ENCODE data around the gene KAZN.

The KAZN gene

DNA sequence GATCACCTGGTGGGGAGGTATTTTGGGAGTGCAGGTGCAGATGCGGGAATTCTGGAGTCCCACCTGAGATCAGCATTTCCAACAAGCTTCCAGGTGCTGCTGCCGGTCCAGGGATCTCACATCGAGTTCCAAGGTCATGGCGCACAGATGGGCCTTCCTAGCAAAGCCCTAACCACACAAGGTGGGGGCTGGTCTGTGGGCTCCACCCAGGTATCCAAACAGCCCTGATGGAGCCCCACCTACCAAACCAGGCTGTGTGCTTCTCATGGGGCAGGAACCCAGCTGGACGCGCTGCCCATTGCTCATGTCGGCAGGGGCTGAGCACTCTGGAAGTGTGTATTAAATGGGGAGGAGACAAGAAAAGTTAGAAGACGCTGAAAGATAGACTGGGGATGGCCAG lies 520.1 kb downstream of the KAZN start:
- H3K27me3 ChIP-seq (ENCODE audit: control insufficient read depth in 1 of 2, insufficient read depth in 2 of 2, low read length in 2 of 2) = no peaks in the 10 kb centered on the region
- H3K4me3 ChIP-seq (ENCODE audit: low read depth in 1 of 2, low read length in 2 of 2) = no peak overlapping the region
- no peaks in the 10 kb centered on the region for H3K36me3 ChIP-seq (ENCODE audit: control insufficient read depth in 1 of 2, insufficient read depth in 2 of 2, low read length in 2 of 2)
- no peaks in the 10 kb centered on the region for H3K9me3 ChIP-seq (ENCODE audit: control insufficient read depth in 1 of 2, low read length in 2 of 2)
- H3K4me1 ChIP-seq (ENCODE audit: control insufficient read depth in 1 of 2, insufficient read depth in 2 of 2, low read length in 2 of 2) = no peaks in the 10 kb centered on the region
- no peak overlapping the region for H3K27ac ChIP-seq (ENCODE audit: low read depth, low read length)
- H3K9ac ChIP-seq (ENCODE audit: low read depth in 1 of 2, low read length in 2 of 2) = no peak overlapping the region

DNA sequence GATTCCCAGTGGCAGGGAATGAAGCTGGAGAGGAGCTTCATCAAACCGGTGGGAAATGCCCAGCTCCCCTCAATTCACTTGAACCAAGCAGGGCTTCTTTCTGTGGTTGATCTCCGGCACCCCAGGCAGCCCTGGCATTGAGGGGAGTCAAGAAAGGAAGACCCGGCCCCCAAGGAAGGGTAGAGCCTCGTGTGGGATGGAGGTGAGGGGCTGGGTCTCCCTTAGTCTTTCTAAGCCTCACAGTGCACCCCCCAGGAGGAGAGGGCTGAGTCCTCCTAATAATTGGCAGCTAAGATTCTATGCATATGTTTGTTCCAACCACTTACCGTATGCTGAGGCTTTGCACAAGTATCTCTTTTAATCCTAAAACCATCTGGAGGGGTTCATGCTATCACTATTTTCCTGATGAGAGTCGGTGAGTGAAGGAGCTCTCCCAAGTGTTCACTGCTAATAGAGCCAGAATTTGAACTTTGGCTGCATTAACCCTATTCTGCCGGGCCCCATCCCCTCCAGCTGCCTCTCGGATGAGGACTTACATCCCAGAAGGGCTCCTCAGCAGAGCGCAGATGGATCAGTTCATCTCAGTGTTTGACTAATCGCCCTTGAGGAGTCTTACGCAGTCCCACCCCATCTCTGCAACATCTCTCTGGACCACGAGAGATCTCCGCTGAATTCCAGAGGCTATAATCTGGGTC lies 521.9 kb downstream of the KAZN start:
- Histone ChIP-seq H3K27me3 (ENCODE audit: control insufficient read depth in 1 of 2, insufficient read depth in 2 of 2, low read length in 2 of 2) (no peaks in the 10 kb centered on the region), H3K36me3 (ENCODE audit: control insufficient read depth in 1 of 2, insufficient read depth in 2 of 2, low read length in 2 of 2) (no peaks in the 10 kb centered on the region), H3K27ac (ENCODE audit: low read depth, low read length) (no peak overlapping the region), H3K4me1 (ENCODE audit: control insufficient read depth in 1 of 2, insufficient read depth in 2 of 2, low read length in 2 of 2) (no peaks in the 10 kb centered on the region), H3K9ac (ENCODE audit: low read depth in 1 of 2, low read length in 2 of 2) (no peak overlapping the region), H3K9me3 (ENCODE audit: control insufficient read depth in 1 of 2, low read length in 2 of 2) (no peaks in the 10 kb centered on the region), H3K4me3 (ENCODE audit: low read depth in 1 of 2, low read length in 2 of 2) (no peak overlapping the region)

DNA sequence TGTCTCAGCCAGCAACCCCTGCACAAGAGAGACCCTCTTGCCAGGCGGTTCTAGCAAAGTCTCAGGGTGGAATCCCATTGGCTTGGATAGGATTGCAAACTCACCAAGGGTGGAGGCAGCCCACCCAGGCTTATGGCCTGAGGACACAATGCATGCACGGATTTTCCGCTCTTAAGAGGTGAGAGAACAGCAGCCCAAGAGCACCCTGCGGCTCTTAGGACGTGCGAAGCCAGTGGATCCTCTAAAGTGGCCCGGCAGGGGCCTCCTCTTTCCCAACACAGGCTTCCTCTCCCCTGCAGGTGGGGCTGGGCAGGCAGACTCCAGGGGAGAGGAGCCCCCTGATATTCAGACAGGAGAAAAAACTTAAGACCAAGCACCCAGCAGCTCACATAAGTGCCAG lies 523.8 kb downstream of the KAZN start:
- H3K36me3 ChIP-seq (ENCODE audit: control insufficient read depth in 1 of 2, insufficient read depth in 2 of 2, low read length in 2 of 2) = no peaks in the 10 kb centered on the region
- no peaks in the 10 kb centered on the region for H3K4me1 ChIP-seq (ENCODE audit: control insufficient read depth in 1 of 2, insufficient read depth in 2 of 2, low read length in 2 of 2)
- no peak overlapping the region for H3K9ac ChIP-seq (ENCODE audit: low read depth in 1 of 2, low read length in 2 of 2)
- no peak overlapping the region for H3K4me3 ChIP-seq (ENCODE audit: low read depth in 1 of 2, low read length in 2 of 2)
- no peaks in the 10 kb centered on the region for H3K9me3 ChIP-seq (ENCODE audit: control insufficient read depth in 1 of 2, low read length in 2 of 2)
- no peak overlapping the region for H3K27ac ChIP-seq (ENCODE audit: low read depth, low read length)
- H3K27me3 ChIP-seq (ENCODE audit: control insufficient read depth in 1 of 2, insufficient read depth in 2 of 2, low read length in 2 of 2) = no peaks in the 10 kb centered on the region

GRCh38 chr1:15123270-15123669 lies 524.8 kb downstream of the KAZN start:
- H3K9ac ChIP-seq (ENCODE audit: low read depth in 1 of 2, low read length in 2 of 2) = no peak overlapping the region
- H3K4me3 ChIP-seq (ENCODE audit: low read depth in 1 of 2, low read length in 2 of 2) = no peak overlapping the region
- H3K36me3 ChIP-seq (ENCODE audit: control insufficient read depth in 1 of 2, insufficient read depth in 2 of 2, low read length in 2 of 2) = no peaks in the 10 kb centered on the region
- no peaks in the 10 kb centered on the region for H3K4me1 ChIP-seq (ENCODE audit: control insufficient read depth in 1 of 2, insufficient read depth in 2 of 2, low read length in 2 of 2)
- H3K27ac ChIP-seq (ENCODE audit: low read depth, low read length) = no peak overlapping the region
- H3K9me3 ChIP-seq (ENCODE audit: control insufficient read depth in 1 of 2, low read length in 2 of 2) = no peaks in the 10 kb centered on the region
- H3K27me3 ChIP-seq (ENCODE audit: control insufficient read depth in 1 of 2, insufficient read depth in 2 of 2, low read length in 2 of 2) = no peaks in the 10 kb centered on the region

DNA sequence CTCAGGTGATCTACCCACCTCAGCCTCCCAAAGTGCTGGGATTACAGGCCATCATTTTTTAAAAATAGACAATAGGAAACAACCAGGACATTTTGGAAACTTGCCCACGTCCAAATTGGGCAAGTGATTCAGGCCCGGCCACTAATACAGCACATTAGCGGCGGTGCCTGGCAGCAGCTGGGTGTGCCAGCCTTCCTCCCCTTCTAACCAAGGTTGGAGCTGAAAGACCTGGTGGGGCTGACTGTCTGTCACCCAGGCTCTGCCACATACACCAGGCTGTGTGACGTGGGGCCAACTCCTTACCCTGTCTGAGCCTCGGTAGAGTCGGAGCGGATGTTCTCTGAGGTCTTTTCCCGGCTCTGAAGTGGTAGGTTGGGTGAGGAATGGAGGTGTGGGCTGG lies 525.4 kb downstream of the KAZN start:
- H3K9me3 ChIP-seq (ENCODE audit: control insufficient read depth in 1 of 2, low read length in 2 of 2) = no peaks in the 10 kb centered on the region
- no peaks in the 10 kb centered on the region for H3K36me3 ChIP-seq (ENCODE audit: control insufficient read depth in 1 of 2, insufficient read depth in 2 of 2, low read length in 2 of 2)
- H3K9ac ChIP-seq (ENCODE audit: low read depth in 1 of 2, low read length in 2 of 2) = no peak overlapping the region
- H3K27me3 ChIP-seq (ENCODE audit: control insufficient read depth in 1 of 2, insufficient read depth in 2 of 2, low read length in 2 of 2) = no peaks in the 10 kb centered on the region
- no peak overlapping the region for H3K4me3 ChIP-seq (ENCODE audit: low read depth in 1 of 2, low read length in 2 of 2)
- no peak overlapping the region for H3K27ac ChIP-seq (ENCODE audit: low read depth, low read length)
- no peaks in the 10 kb centered on the region for H3K4me1 ChIP-seq (ENCODE audit: control insufficient read depth in 1 of 2, insufficient read depth in 2 of 2, low read length in 2 of 2)

GRCh38 chr1:15124362-15125100 lies 526.0 kb downstream of the KAZN start:
- H3K9me3 ChIP-seq (ENCODE audit: control insufficient read depth in 1 of 2, low read length in 2 of 2) = no peaks in the 10 kb centered on the region
- no peaks in the 10 kb centered on the region for H3K27me3 ChIP-seq (ENCODE audit: control insufficient read depth in 1 of 2, insufficient read depth in 2 of 2, low read length in 2 of 2)
- no peaks in the 10 kb centered on the region for H3K36me3 ChIP-seq (ENCODE audit: control insufficient read depth in 1 of 2, insufficient read depth in 2 of 2, low read length in 2 of 2)
- H3K4me1 ChIP-seq (ENCODE audit: control insufficient read depth in 1 of 2, insufficient read depth in 2 of 2, low read length in 2 of 2) = no peaks in the 10 kb centered on the region
- H3K4me3 ChIP-seq (ENCODE audit: low read depth in 1 of 2, low read length in 2 of 2) = no peak overlapping the region
- no peak overlapping the region for H3K9ac ChIP-seq (ENCODE audit: low read depth in 1 of 2, low read length in 2 of 2)
- H3K27ac ChIP-seq (ENCODE audit: low read depth, low read length) = no peak overlapping the region

GRCh38 chr1:15125101-15125745 lies 526.7 kb downstream of the KAZN start:
- Histone ChIP-seq H3K4me1 (ENCODE audit: control insufficient read depth in 1 of 2, insufficient read depth in 2 of 2, low read length in 2 of 2) (no peaks in the 10 kb centered on the region), H3K27me3 (ENCODE audit: control insufficient read depth in 1 of 2, insufficient read depth in 2 of 2, low read length in 2 of 2) (no peaks in the 10 kb centered on the region), H3K9ac (ENCODE audit: low read depth in 1 of 2, low read length in 2 of 2) (no peak overlapping the region), H3K36me3 (ENCODE audit: control insufficient read depth in 1 of 2, insufficient read depth in 2 of 2, low read length in 2 of 2) (no peaks in the 10 kb centered on the region), H3K9me3 (ENCODE audit: control insufficient read depth in 1 of 2, low read length in 2 of 2) (no peaks in the 10 kb centered on the region), H3K4me3 (ENCODE audit: low read depth in 1 of 2, low read length in 2 of 2) (no peak overlapping the region), H3K27ac (ENCODE audit: low read depth, low read length) (no peak overlapping the region)

DNA sequence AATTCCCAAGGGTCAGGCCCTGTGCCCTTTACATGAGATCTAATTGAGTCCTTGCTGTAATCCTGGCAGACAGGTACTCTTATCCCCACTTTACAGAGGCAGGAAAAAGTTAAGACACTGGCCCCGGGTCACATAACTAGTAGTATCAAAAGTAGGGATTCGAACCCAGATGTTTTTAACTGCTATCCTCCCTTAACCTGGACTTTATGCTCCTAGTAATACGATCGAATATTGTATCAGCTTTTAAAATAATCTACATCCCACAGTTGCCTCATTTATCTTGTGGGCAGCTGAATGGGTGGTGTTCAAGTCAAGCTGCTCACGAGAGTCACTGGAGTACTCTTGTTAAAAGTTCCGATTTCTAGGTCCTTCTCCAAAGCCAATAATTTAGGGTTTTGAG lies 529.6 kb downstream of the KAZN start:
- Histone ChIP-seq H3K9ac (ENCODE audit: low read depth in 1 of 2, low read length in 2 of 2) (no peak overlapping the region), H3K4me3 (ENCODE audit: low read depth in 1 of 2, low read length in 2 of 2) (no peak overlapping the region), H3K4me1 (ENCODE audit: control insufficient read depth in 1 of 2, insufficient read depth in 2 of 2, low read length in 2 of 2) (no peaks in the 10 kb centered on the region), H3K27me3 (ENCODE audit: control insufficient read depth in 1 of 2, insufficient read depth in 2 of 2, low read length in 2 of 2) (no peaks in the 10 kb centered on the region), H3K36me3 (ENCODE audit: control insufficient read depth in 1 of 2, insufficient read depth in 2 of 2, low read length in 2 of 2) (no peaks in the 10 kb centered on the region), H3K27ac (ENCODE audit: low read depth, low read length) (no peak overlapping the region), H3K9me3 (ENCODE audit: control insufficient read depth in 1 of 2, low read length in 2 of 2) (no peaks in the 10 kb centered on the region)

GRCh38 chr1:15128520-15129313 lies 530.2 kb downstream of the KAZN start:
- Histone ChIP-seq H3K27ac (ENCODE audit: low read depth, low read length) (no peak overlapping the region), H3K9ac (ENCODE audit: low read depth in 1 of 2, low read length in 2 of 2) (no peak overlapping the region), H3K9me3 (ENCODE audit: control insufficient read depth in 1 of 2, low read length in 2 of 2) (no peaks in the 10 kb centered on the region), H3K4me1 (ENCODE audit: control insufficient read depth in 1 of 2, insufficient read depth in 2 of 2, low read length in 2 of 2) (no peaks in the 10 kb centered on the region), H3K4me3 (ENCODE audit: low read depth in 1 of 2, low read length in 2 of 2) (no peak overlapping the region), H3K36me3 (ENCODE audit: control insufficient read depth in 1 of 2, insufficient read depth in 2 of 2, low read length in 2 of 2) (no peaks in the 10 kb centered on the region), H3K27me3 (ENCODE audit: control insufficient read depth in 1 of 2, insufficient read depth in 2 of 2, low read length in 2 of 2) (no peaks in the 10 kb centered on the region)

DNA sequence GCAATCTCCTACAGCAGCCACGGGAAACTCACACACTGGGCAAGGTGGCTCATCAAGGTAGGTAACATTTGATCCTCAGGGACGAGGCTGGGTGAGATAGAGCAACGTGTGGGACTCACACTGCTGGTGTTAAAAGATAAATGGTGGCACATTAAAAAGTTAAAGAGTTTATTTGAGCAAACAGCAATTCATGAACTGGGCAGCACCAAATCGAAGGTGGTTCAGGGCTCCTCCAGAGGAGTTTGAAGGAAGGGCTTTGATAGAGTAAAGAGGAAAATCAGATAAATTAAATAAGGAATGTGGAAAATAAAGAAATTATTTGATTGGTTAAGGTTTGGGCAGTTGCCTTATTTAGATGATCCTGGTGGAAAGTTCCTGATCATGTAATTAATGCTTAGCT lies 531.5 kb downstream of the KAZN start:
- no peak overlapping the region for H3K9ac ChIP-seq (ENCODE audit: low read depth in 1 of 2, low read length in 2 of 2)
- no peaks in the 10 kb centered on the region for H3K36me3 ChIP-seq (ENCODE audit: control insufficient read depth in 1 of 2, insufficient read depth in 2 of 2, low read length in 2 of 2)
- H3K27me3 ChIP-seq (ENCODE audit: control insufficient read depth in 1 of 2, insufficient read depth in 2 of 2, low read length in 2 of 2) = peaks cover 0 to 2% of the 10 kb centered on the region in 2 donors
- no peaks in the 10 kb centered on the region for H3K9me3 ChIP-seq (ENCODE audit: control insufficient read depth in 1 of 2, low read length in 2 of 2)
- no peak overlapping the region for H3K27ac ChIP-seq (ENCODE audit: low read depth, low read length)
- no peaks in the 10 kb centered on the region for H3K4me1 ChIP-seq (ENCODE audit: control insufficient read depth in 1 of 2, insufficient read depth in 2 of 2, low read length in 2 of 2)
- no peak overlapping the region for H3K4me3 ChIP-seq (ENCODE audit: low read depth in 1 of 2, low read length in 2 of 2)
